ENCODE data around the gene CGB1.

The CGB1 gene

DNA sequence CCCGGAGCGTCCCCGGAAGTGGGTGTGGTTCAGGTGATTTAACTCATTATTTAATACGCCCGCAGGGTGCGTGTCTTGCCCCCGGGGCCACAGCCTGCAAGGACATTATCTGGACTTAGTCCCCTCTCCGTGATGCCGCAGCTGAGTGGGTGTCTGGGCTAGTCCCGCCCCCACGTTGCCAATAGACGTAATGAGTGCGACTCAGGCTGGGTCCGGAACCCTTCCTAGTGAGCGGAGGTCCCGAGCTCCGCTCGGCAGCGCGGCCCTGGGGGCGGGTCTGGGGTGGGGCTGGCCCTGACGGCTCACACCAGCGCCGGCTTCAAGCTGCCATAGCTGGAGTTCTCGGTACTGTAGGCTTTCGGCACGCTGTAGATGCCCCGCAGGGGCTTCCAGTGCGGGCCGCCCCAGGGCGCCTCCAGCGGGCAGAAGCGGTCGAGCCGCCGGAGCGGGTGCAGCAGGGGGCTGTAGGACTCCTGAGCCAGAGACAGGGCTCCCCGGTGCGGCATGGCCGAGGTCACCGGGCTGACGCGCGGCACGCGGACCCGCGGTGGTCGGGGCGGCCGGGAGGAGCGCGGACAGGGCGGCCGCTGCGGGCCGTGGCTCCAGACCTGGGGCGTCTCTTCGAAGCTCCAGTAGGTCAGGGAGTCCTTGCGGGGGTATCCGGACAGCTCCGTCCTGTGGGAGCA, 18.9 kb downstream of the CGB1 start:
- H3K4me1 ChIP-seq (ENCODE audit: control extremely low read depth in 1 of 4, control insufficient read depth in 4 of 4, insufficient read depth in 4 of 4, low read length in 3 of 4): peaks cover 0 to 24% (median 22%) of the 10 kb centered on the region in 4 experiments
- no peak overlapping the region for H3K27ac ChIP-seq (ENCODE audit: insufficient read depth in 1 of 2, low read depth in 1 of 2, low read length in 2 of 2, poor library complexity in 1 of 2, severe bottlenecking in 2 of 2)
- no peaks in the 10 kb centered on the region for H3K9me3 ChIP-seq (ENCODE audit: control extremely low read depth in 1 of 5, control insufficient read depth in 4 of 5, insufficient read depth in 2 of 5, low read depth in 1 of 5, low read length in 4 of 5)
- ChIA-PET CTCF (interaction anchor here (1.0 to 3.5 kb wide), 6 partner anchors 8 to 43 kb away, joined by 3 to 10 read pairs (median 3); no protein-coding TSS in a partner anchor), POLR2A (no interaction called here)
- peaks cover 3 to 31% (median 21%) of the 10 kb centered on the region in 4 experiments for H3K36me3 ChIP-seq (ENCODE audit: control insufficient read depth in 4 of 4, insufficient read depth in 4 of 4, low read length in 3 of 4)
- H3K27me3 ChIP-seq (replicated peaks in 2 of 5; ENCODE audit: control insufficient read depth in 4 of 5, insufficient read depth in 5 of 5, low read length in 4 of 5): peaks cover 0 to 43% (median 9%) of the 10 kb centered on the region in 5 experiments
- WGBS (ENCODE audit: insufficient coverage): under 1% methylated on average over 45 of the region's 62 CpGs
- peak overlapping the region; percentile 4 to 73 (median 56) for H3K4me3 ChIP-seq (ENCODE audit: control insufficient read depth in 1 of 7, extremely low read depth in 1 of 7, insufficient read depth in 4 of 7, low read depth in 2 of 7, low read length in 6 of 7)
- peak; percentile 63 to 83 (median 81) for DNase-seq

DNA sequence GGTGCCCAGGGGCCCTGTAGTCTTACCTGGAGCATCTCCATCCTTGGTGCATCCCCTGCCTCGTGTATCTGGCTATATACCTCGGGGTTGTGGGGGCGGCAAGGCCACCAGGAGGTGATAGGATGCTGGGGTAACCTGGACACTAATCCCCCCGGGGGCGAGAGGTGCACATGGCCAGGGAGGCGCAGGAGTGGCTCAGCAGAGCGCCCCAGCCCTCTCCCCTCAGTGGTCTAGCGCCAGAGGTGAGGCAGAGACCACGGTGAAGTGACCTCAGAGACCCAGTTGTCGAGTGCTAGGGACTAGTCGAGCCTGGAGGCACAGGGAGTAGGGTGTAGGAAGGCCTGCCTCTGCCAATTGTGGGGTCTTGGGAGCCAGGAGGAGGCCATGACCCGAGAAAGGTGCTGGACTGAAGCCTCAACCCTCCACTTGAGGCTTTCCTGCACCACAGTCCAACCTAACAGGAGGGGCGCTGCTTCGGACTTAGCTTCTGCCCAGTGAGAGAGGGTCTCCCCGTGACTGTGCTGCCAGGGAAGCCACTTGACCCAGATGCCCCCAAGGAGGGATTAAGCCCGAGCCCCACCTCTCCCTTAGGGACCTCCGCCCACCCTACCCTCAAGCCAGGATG, 19.5 kb downstream of the CGB1 start, which contains the start of gene LHB:
Gene LHB (minus strand): TSS at position 51 of the 625 bp plus-strand sequence. CDS start 10 bp downstream, at position 41.
- DNase-seq: no peak
- peak within 1 kb of the TSS; percentile 4 to 73 (median 56) for H3K4me3 ChIP-seq (ENCODE audit: control insufficient read depth in 1 of 7, extremely low read depth in 1 of 7, insufficient read depth in 4 of 7, low read depth in 2 of 7, low read length in 6 of 7)
- ChIA-PET POLR2A (no interaction called here), CTCF (interaction anchor here (1.0 to 3.5 kb wide), 6 partner anchors 8 to 43 kb away, joined by 3 to 10 read pairs (median 3); no protein-coding TSS in a partner anchor)
- H3K9me3 ChIP-seq (ENCODE audit: control extremely low read depth in 1 of 5, control insufficient read depth in 4 of 5, insufficient read depth in 2 of 5, low read depth in 1 of 5, low read length in 4 of 5): no peaks in the 10 kb centered on the region
- H3K27me3 ChIP-seq (replicated peaks in 2 of 5; ENCODE audit: control insufficient read depth in 4 of 5, insufficient read depth in 5 of 5, low read length in 4 of 5): peaks cover 0 to 43% (median 9%) of the 10 kb centered on the region in 5 experiments
- H3K27ac ChIP-seq (ENCODE audit: insufficient read depth in 1 of 2, low read depth in 1 of 2, low read length in 2 of 2, poor library complexity in 1 of 2, severe bottlenecking in 2 of 2): no peak within 1 kb of the TSS
- peaks cover 4 to 38% (median 27%) of the 10 kb centered on the region in 4 experiments for H3K36me3 ChIP-seq (ENCODE audit: control insufficient read depth in 4 of 4, insufficient read depth in 4 of 4, low read length in 3 of 4)
- 71% methylated on average over 10 of the region's 17 CpGs for WGBS (ENCODE audit: insufficient coverage)
- peaks cover 0 to 24% (median 22%) of the 10 kb centered on the region in 4 experiments for H3K4me1 ChIP-seq (ENCODE audit: control extremely low read depth in 1 of 4, control insufficient read depth in 4 of 4, insufficient read depth in 4 of 4, low read length in 3 of 4)

DNA sequence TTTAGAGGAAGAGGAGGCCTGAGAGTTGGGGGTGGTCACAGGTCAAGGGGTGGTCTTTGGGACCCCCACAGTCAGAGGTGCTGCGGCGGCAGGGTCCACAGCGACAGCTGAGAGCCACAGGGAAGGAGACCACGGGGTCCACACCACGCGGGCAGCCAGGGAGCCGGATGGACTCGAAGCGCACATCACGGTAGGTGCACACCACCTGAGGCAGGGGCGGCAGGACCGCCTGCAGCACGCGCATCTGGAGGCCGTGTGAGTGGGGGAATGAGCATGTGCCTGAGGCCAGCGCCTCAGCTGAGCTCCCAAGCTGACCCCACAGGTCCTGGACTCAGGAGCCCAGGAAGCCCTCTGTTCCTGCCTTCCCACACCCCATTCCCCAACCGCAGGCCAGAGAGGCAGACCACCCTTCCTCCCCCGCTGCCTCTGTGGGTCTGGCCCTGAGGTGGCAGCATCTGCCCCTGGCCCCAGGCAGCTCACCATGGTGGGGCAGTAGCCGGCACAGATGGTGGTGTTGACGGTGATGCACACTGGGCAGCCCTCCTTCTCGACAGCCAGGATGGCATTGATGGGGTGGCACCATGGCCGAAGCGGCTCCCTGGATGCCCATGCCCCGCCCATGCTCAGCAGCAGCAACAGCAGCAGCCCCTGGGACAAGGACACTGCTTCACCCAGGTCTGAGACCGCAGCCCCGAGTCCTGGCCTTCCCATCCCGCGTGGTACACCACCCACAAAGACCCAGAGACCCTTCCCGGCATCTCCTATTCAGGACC, 20.4 kb downstream of the CGB1 start:
- POLR2A ChIA-PET: no interaction called here
- peaks cover 0 to 24% (median 22%) of the 10 kb centered on the region in 4 experiments for H3K4me1 ChIP-seq (ENCODE audit: control extremely low read depth in 1 of 4, control insufficient read depth in 4 of 4, insufficient read depth in 4 of 4, low read length in 3 of 4)
- no peak for DNase-seq
- H3K27me3 ChIP-seq (replicated peaks in 2 of 5; ENCODE audit: control insufficient read depth in 4 of 5, insufficient read depth in 5 of 5, low read length in 4 of 5): peaks cover 0 to 35% (median 7%) of the 10 kb centered on the region in 5 experiments
- H3K27ac ChIP-seq (ENCODE audit: insufficient read depth in 1 of 2, low read depth in 1 of 2, low read length in 2 of 2, poor library complexity in 1 of 2, severe bottlenecking in 2 of 2): no peak overlapping the region
- CTCF ChIA-PET: no interaction called here
- WGBS (ENCODE audit: insufficient coverage): 99% methylated on average over 18 of the region's 29 CpGs
- H3K9me3 ChIP-seq (ENCODE audit: control extremely low read depth in 1 of 5, control insufficient read depth in 4 of 5, insufficient read depth in 2 of 5, low read depth in 1 of 5, low read length in 4 of 5): no peaks in the 10 kb centered on the region
- H3K4me3 ChIP-seq (ENCODE audit: control insufficient read depth in 1 of 7, extremely low read depth in 1 of 7, insufficient read depth in 4 of 7, low read depth in 2 of 7, low read length in 6 of 7): no peak overlapping the region
- H3K36me3 ChIP-seq (ENCODE audit: control insufficient read depth in 4 of 4, insufficient read depth in 4 of 4, low read length in 3 of 4): peaks cover 4 to 47% (median 36%) of the 10 kb centered on the region in 4 experiments

DNA sequence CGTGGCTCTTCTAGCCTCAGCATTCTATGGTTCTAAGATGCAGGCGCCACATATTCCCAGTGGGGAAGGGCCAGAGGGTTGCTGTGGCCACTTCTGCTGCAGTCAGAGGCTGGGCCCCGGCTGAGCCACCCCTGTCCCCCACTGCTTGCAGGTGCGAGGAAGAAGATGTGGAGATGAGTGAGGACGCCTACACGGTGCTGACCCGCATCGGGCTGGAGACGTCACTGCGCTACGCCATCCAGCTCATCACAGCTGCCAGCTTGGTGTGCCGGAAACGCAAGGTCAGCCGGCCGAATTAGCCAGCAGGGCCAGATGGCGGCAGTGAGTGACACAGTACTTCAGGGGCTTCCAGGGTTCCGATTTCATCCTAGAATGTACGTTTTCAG, 21.8 kb downstream of the CGB1 start:
- H3K4me1 ChIP-seq (ENCODE audit: control extremely low read depth in 1 of 4, control insufficient read depth in 4 of 4, insufficient read depth in 4 of 4, low read length in 3 of 4): peaks cover 0 to 24% (median 22%) of the 10 kb centered on the region in 4 experiments
- DNase-seq: no peak
- peaks cover 4 to 61% (median 47%) of the 10 kb centered on the region in 4 experiments for H3K36me3 ChIP-seq (ENCODE audit: control insufficient read depth in 4 of 4, insufficient read depth in 4 of 4, low read length in 3 of 4)
- H3K9me3 ChIP-seq (ENCODE audit: control extremely low read depth in 1 of 5, control insufficient read depth in 4 of 5, insufficient read depth in 2 of 5, low read depth in 1 of 5, low read length in 4 of 5): no peaks in the 10 kb centered on the region
- CTCF ChIA-PET: interaction anchor here (1.8 kb wide), 1 partner anchor 15 kb away, joined by 7 read pairs; no protein-coding TSS in a partner anchor
- POLR2A ChIA-PET: no interaction called here
- H3K4me3 ChIP-seq (ENCODE audit: control insufficient read depth in 1 of 7, extremely low read depth in 1 of 7, insufficient read depth in 4 of 7, low read depth in 2 of 7, low read length in 6 of 7): no peak overlapping the region
- H3K27ac ChIP-seq (ENCODE audit: insufficient read depth in 1 of 2, low read depth in 1 of 2, low read length in 2 of 2, poor library complexity in 1 of 2, severe bottlenecking in 2 of 2): no peak overlapping the region
- 96% methylated on average over 18 of the region's 18 CpGs for WGBS (ENCODE audit: insufficient coverage)
- H3K27me3 ChIP-seq (replicated peaks in 2 of 5; ENCODE audit: control insufficient read depth in 4 of 5, insufficient read depth in 5 of 5, low read length in 4 of 5): peaks cover 0 to 21% (median 4%) of the 10 kb centered on the region in 5 experiments

DNA sequence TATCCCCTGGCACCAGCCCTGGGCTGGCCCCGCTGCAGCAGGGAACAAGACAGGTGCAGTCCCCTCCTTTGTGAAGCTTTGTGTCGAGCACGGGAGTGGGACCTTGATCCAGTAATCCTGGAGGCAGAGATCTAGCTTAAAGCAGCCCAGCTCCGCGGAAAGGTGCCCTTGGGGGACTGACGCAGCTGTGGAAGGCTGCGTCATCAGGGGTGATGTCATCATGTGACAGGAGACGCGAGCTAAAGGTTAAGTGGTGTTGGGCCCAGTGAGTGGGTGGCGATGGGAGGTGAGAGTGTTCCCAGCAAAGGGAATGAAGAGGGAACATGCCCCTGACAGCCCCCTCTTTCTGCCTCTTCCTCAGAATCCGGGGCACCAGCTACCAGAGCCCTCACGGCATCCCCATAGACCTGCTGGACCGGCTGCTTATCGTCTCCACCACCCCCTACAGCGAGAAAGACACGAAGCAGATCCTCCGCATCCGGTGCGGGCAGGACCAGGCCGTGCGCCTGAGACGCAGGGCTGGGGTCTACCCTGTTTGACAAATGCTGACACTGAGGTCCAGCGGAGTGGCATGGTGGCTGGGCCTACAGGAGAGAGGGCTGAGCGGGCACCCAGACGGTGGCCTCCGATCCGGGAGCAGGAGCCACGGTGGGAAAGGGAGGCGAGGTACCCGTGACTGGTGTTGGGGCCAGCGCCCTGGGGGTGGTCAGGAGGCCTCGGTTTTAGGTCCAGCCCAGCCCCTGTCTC, 22.4 kb downstream of the CGB1 start:
- Histone ChIP-seq H3K27ac (ENCODE audit: insufficient read depth in 1 of 2, low read depth in 1 of 2, low read length in 2 of 2, poor library complexity in 1 of 2, severe bottlenecking in 2 of 2) (no peak overlapping the region), H3K9me3 (ENCODE audit: control extremely low read depth in 1 of 5, control insufficient read depth in 4 of 5, insufficient read depth in 2 of 5, low read depth in 1 of 5, low read length in 4 of 5) (no peaks in the 10 kb centered on the region), H3K4me1 (ENCODE audit: control extremely low read depth in 1 of 4, control insufficient read depth in 4 of 4, insufficient read depth in 4 of 4, low read length in 3 of 4) (peaks cover 0 to 20% (median 19%) of the 10 kb centered on the region in 4 experiments), H3K36me3 (ENCODE audit: control insufficient read depth in 4 of 4, insufficient read depth in 4 of 4, low read length in 3 of 4) (peaks cover 7 to 67% (median 53%) of the 10 kb centered on the region in 4 experiments), H3K27me3 (replicated peaks in 2 of 5; ENCODE audit: control insufficient read depth in 4 of 5, insufficient read depth in 5 of 5, low read length in 4 of 5) (peaks cover 0 to 15% (median 4%) of the 10 kb centered on the region in 5 experiments), H3K4me3 (ENCODE audit: control insufficient read depth in 1 of 7, extremely low read depth in 1 of 7, insufficient read depth in 4 of 7, low read depth in 2 of 7, low read length in 6 of 7) (no peak overlapping the region)
- ChIA-PET POLR2A (no interaction called here), CTCF (interaction anchor here (1.0 to 2.3 kb wide), 3 partner anchors 9 to 16 kb away, joined by 3 to 7 read pairs (median 6); no protein-coding TSS in a partner anchor)
- WGBS (ENCODE audit: insufficient coverage): 97% methylated on average over 28 of the region's 32 CpGs
- no peak for DNase-seq

DNA sequence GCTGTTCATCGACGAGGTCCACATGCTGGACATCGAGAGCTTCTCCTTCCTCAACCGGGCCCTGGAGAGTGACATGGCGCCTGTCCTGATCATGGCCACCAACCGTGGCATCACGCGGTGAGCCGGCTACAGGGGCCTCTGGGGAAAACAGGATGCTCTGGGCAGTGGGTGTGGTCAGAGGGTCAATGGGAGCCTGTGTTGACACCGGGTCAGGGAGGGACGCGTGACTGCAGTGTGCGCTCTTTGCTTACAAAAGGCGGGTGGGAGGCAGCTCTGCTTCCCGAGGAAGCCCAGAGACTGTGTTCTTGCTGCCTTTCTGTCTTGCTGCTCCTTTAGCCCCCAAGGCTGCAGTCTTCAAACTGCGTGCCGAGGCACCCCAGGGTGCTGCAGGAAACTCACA, 25.5 kb downstream of the CGB1 start:
- POLR2A ChIA-PET: no interaction called here
- Histone ChIP-seq H3K4me1 (ENCODE audit: control extremely low read depth in 1 of 4, control insufficient read depth in 4 of 4, insufficient read depth in 4 of 4, low read length in 3 of 4) (no peaks in the 10 kb centered on the region), H3K4me3 (ENCODE audit: control insufficient read depth in 1 of 7, extremely low read depth in 1 of 7, insufficient read depth in 4 of 7, low read depth in 2 of 7, low read length in 6 of 7) (no peak overlapping the region), H3K9me3 (ENCODE audit: control extremely low read depth in 1 of 5, control insufficient read depth in 4 of 5, insufficient read depth in 2 of 5, low read depth in 1 of 5, low read length in 4 of 5) (no peaks in the 10 kb centered on the region), H3K36me3 (ENCODE audit: control insufficient read depth in 4 of 4, insufficient read depth in 4 of 4, low read length in 3 of 4) (peaks cover 12 to 79% (median 60%) of the 10 kb centered on the region in 4 experiments), H3K27ac (ENCODE audit: insufficient read depth in 1 of 2, low read depth in 1 of 2, low read length in 2 of 2, poor library complexity in 1 of 2, severe bottlenecking in 2 of 2) (no peak overlapping the region), H3K27me3 (replicated peaks in 2 of 5; ENCODE audit: control insufficient read depth in 4 of 5, insufficient read depth in 5 of 5, low read length in 4 of 5) (no peaks in the 10 kb centered on the region)
- 92% methylated on average over 13 of the region's 17 CpGs for WGBS (ENCODE audit: insufficient coverage)
- DNase-seq: no peak
- CTCF ChIA-PET: interaction anchor here (4.3 kb wide), 1 partner anchor 11 kb away, joined by 15 read pairs; no protein-coding TSS in a partner anchor

All from common myeloid progenitor, CD34-positive (primary cell).